Left hindlimb (tissue), 1 donor: ENCODE results near the gene TSG101.

ENCODE experiments used
- DNase-seq: peaks from one replicate; pipeline ENCODE4 v3.0.0-alpha.2; 2018

The TSG101 gene

DNA sequence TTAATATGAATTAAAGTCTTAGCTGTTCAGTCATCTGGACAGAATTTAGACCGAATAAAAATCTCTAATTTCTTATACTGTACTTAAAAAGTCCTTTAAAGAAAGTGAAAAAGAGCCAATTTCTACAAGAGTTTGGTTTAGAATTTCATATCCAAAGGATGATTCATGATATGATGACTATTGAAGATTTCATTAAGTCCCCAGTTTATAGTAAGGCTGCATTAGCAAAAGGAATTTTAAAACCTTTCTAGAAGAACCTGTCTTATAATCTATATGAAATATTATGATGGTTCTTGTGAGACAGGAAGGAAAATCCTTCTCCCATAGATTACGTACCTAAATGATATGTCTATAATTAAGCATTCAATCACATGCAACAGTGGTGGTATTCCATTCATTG is 34.8 kb downstream of the TSG101 start:
- no peak for DNase-seq

DNA sequence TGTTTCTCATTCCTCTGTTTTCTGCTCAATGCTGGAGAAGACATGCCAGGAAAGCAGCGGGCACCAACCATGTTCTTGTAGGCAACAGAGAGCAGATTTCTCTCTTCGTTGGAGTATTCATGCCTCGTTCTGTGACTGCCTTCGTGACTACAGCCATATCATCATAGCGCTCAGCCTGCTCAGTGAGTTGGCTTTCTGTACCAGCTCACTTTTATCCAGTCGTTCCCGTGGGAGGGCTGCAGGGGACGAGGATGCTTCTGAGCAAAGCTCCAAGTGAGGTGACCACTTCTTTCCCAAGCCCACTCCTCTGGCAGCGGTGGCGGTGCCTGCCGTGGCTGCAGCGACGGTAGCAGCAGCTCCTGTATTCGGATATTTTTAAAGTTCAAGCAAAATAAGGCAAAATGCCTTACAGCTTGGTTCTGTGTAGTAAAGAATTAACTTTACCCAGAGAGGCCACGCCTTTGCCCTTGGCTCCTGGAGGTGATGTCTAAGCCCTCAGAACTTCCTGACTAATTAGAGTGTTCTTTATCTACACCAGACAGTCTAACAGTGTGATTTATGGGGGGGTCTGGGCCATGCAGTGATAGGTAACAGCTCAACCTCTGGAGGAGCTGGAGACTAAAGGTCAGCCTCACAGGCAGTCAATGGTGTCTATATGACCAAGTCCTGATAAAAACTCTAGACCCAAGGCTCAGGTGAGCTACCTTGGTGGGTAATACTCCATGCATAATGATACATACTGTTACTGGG is 35.8 kb downstream of the TSG101 start:
- no peak for DNase-seq

DNA sequence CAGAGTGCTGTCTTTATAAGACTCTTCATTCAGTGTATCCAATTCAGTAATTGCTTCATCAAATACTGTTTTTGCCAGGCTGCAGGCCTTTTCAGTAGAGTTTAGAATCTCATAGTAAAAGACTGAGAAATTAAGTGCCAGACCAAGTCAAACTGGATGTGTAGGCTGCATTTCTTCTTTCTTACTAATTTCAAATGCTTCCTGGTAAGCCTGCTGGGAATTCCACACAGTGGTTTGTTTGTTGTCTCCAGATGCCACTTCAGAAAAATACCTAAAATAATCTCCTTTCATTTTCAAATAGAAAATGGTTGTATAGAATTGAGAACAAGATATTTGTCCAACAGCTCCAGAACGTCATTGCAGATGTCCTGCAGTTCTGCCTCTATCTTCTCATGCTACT is 36.4 kb downstream of the TSG101 start:
- no peak for DNase-seq

DNA sequence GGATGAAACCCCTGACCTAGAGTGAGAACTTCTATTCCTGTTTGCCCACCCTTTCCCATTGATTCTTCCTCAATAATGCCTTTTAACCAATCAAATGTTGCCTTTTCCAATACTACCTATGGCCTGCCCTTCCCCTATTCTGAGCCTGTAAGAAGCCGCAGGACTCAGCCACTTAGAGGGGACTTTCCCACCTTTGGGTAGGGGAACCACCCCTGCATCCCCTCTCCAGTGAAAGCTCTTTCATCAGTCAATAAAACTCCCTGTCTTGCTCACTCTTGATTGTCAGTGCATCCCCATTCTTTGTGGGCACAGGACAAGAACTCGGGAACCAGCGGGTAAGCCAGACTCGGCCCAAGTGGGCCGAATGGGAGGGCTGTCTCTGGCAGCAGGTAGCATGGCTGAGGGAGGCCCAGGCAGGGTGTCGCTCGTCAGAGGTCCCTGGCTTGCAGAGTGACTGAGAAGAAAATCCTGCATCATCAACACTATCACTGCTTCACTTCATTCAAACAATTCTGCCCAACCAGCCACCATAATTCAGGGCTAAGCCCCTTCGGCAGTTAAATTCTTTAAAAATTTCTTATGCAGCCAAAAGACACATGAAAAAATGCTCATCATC is 40.7 kb downstream of the TSG101 start:
- DNase-seq = no peak

DNA sequence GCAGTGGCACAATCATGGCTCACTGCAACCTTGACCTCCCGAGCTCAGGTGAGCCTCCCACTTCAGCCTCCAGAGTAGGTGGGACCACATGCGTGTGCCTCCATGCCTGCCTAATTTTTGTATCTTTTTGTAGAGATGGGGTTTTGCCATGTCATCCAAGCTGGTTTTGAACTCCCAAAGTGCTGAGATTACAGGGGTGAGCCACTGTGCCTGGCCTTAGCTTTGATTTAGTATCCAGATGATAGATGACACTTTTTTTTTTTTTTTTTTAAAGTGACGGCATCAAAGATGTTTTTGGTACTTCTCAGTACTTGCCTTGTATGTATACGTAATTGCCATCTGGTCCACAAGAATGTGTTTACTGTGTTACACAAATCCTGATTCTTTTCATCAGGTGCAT is 47.7 kb downstream of the TSG101 start:
- no peak for DNase-seq

DNA sequence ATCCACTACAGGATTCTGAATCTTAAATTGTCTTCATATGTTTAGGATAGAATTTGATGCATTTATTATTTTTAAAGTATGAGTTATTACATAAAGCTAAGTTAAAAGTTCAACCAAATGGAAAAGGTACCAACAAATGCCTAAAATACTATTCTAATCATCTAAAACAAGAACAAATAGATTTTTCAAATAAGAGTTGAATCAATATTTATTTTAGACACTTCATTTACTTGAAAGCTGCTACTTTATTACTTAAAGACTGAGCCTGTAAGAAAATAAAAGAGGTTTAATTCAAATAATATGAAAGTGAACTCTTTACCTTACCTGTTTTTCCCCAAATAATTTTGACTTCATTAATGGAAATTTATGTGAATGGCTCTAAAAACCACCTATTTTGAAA is 54.2 kb downstream of the TSG101 start:
- no peak for DNase-seq

DNA sequence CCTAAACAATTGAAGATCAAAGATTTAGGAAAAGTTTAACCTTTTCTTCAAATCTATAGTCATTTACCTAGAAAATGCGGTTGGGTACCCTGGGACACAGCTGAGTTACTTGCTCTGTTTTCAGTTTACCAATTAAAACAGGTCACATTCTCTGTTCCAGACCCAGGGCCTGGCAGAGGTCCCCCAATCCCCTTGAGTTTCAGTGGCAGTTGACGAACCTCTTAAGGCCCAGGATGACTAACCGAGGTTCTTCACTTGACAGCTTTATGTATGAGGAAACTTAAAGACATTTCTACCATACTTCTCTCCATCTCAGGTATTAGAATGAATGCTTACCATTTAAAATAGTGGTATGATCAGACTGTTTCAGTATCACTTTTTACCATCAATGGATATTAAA is 54.7 kb downstream of the TSG101 start:
- no peak for DNase-seq

DNA sequence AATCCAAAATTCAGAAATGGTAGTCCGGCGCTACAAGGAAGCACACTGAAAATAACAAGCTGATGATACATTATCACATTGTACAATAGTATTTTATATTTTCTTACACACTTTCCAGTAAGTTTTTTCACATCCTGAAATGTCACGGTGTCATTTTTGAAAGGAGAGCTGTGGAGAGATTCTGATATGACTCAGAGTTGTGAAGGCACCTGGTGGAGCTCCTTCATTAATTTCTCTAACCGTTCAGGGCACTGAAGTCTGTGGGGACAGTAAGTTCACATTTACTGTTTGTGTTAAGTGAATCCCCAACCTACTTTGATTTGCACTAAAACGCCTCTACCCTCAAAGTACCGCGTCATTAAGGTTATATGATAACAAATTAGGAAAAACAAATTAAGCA is 57.8 kb downstream of the TSG101 start:
- no peak for DNase-seq

DNA sequence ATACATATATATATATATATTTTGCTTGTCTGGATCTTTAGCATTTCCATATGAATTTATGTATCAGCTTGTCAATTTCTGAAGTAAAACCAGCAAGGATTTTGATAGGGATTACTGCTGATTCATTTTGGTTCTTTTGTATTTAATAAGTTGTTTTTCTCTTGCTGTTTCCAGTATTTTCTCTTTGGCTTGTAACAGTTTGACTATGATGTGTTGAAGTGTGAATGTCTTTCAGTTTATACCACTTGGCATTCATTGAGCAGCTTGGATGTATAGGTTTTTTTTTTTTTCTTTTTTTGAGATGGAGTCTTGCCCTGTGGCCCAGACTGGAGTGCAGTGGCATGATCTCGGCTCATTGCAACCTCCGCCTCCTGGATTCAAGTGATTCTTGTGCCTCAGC is 58.7 kb downstream of the TSG101 start:
- no peak for DNase-seq

DNA sequence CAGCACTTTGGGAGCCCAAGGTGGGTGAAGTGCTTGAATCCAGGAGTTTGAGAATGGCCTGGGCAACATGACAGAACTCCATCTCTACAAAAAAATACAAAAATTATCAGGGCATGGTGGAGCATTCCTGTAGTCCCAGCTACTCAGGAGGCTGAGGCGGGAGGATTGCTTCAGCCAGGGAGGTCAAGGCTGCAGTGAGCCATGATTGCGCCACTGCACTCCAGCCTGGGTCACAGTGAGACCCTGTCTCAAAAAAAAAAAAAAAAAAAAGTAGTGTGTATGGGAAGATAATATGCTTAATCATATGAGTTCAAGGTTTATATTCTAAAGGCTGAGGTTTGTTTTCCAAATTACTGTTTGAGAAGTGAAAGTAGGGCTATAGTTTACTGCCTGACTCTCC is 60.3 kb downstream of the TSG101 start:
- DNase-seq = no peak

DNA sequence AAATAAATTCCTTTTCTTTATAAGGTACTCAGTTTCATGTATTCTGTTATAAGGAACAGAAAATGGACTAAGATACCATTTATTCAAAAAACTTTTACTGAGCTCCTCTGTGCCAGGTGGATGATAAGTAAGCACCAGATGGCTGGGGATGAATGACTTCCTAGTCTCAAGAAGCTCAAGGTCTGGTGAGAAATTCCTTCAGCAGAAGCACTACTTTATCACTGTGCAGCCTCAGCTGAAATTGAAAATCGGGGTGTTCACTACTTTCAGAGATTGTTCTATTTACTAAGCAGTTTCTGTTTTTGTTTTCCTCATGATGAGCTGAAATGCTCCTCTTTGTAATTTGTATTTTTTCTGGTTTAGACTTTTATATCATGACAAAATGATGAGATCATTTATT is 63.3 kb downstream of the TSG101 start:
- no peak for DNase-seq

DNA sequence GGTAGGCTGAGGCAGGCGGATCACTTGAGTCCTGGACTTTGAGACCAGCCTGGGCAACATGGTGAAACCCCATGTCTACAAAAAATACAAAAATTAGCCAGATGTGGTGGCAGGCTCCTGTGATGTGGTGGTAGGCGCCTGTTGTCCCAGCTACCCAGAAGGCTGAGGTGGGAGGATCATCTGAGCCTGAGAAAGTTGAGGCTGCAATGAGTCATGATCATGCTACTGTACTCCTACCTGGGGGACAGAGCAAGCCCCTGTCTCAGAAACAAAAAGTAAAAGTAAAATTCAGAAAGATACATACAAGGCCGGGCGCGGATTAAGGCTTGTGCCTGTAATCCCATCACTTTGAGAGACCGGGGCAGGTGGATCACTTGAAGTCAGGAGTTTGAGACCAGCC is 64.8 kb downstream of the TSG101 start:
- no peak for DNase-seq

DNA sequence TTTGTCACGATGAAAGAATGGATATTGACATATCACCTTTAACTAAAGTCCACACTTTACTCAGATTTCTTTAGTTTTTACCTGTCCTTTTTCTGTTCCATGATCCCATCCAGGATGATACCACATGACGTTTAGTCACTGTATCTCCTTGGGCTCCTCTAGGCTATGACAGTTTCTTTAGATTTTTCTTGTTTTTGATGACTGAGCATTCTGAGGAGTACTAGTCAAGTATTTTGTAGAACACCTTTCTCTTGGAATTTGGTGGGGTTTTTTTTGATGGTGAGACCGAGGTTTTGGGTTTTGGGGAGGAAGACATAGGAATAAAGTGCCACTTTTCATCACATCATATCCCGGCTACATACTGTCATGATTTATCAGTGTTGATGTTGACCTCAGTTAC is 67.1 kb downstream of the TSG101 start:
- no peak for DNase-seq

DNA sequence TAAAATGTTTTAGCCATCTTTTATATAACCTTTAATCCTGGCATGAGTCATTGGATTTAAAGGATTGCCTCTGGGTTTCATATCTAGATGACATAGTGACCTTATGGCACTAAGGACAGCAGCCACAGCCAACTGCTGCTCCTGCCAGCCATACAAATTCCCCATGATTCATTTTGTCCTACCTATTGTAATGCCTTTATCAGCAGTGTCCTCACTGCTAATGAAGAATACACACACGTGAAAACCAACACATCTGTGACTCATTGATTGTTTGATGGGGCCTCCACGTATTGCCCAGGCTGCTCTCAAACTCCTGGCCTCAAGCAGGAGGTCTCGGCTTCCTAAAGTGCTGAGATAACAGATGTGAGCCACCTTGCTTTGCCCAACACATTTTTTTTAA is 69.3 kb downstream of the TSG101 start:
- no peak for DNase-seq

DNA sequence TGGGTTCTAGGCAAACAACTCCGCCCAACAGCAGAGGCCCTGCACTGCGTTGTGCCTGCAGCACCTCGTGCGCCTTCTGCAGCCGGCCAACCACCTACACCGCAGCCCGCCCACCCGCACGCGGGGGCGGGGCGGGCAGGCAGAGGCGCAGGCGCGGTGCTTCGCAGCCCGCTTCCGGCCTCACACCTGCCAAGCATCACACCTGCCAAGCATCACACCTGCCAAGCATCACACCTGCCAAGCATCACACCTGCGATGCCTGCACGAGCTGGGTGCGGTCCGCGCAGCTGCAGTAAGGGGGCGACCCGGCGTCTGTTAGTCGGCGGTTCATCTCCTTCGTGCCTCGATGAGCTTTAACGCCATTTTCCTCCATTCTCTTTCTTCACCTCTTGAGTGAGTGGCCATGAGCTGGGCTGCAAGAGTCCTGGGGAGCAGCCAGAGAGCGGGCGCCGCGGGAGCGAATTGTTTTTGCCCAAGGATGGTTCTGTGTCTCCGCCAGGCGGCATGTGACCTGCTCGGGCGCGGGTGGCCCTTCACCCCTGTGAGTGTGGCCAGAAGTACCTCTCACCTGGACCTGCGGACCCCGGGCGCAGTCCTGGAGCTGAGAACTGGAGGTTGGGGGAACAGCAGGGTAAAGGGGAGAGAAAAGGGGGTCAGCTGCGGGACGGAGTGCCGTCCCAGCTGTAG is 70.9 kb downstream of the TSG101 start, which contains the start of gene LDHAL6A:
LDHAL6A (plus strand) TSS at position 171 of the 687 bp plus-strand sequence. CDS start 825 bp downstream, outside the sequence.
- no peak for DNase-seq

DNA sequence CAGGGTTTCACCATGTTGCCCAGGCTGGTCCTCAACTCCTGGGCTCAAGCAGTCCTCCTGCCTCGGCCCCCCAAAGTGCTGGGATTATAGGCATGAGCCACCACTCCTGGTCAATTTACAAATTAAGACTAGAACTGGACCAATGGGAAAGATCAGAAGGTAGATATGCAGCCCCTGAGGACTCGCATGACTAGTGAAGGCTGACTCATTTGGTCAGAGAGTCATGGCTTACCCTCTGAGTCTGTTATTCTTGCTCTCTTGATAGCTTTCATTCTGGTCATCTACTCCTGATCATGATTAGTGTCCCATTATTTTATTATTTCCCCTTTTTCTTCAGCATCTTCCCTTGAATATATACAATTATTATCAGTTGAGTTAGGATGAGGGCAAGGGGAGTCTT is 73.8 kb downstream of the TSG101 start:
- DNase-seq = no peak

DNA sequence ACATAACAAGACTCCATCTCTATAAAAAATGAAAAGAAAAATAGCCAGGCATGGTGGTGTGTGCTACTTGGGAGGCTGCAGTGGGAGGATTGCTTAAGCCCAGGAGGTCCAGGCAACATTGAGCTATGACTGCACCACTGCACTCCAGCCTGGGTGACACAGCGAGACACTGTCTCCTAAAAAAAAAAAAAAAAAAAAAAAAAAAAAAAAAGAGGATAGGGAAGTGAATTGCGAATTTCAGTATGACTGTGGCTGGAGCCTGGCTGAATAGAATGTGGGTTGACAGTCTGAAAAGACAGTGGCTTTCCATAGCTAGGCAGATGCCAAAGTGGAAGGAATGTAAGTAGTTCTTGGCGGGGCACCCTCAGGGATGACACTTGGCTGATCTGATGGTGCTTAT is 77.5 kb downstream of the TSG101 start:
- no peak for DNase-seq

DNA sequence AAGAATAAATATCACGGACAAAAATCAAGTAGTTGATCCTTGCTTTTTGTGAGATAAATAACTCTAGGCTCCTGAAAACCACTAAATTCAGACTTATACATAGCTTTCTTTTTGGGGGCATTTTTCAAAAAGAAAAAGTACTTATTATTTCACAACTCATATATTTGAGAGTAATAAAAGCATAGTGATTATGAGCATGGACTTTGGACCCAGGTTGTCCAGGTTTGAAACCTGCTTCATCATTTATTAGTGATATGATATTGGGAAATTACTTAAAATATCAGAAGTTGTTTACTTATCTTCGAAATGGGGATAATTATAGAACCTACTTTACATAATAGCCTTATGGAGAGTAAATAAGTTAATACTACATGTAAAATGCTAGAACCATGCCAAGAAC is 88.1 kb downstream of the TSG101 start:
- DNase-seq = no peak
